Epithelial cell of proximal tubule (primary cell): ENCODE results near the gene RIMS4. TPM values are rescaled to one million over a fixed set of nuclear protein-coding genes. Genes with fewer than 3 reads are reported as not detected.
A peak's percentile ranks its signal among the peaks of the same experiment; 100 is the strongest.

Experiments used
- DNase-seq: peaks from one replicate; pipeline ENCODE4 v3.0.0-alpha.2; 2011; ENCODE audit warnings: low read depth
- H3K4me3 ChIP-seq: 2 replicates; pipeline ENCODE4 v1.5.1; 2011; ENCODE audit warnings: low read depth, mild to moderate bottlenecking, low read length
- total RNA-seq: library from RNA; depleted of rRNA; stranded (reverse); fragments of >200 nt; gene quantifications from 2 replicates; pipeline ENCODE4 v1.2.3, GENCODE V29; 2015
- TF ChIP-seq, protein P1 (sequence below): conservative IDR thresholded peaks from 2 replicates; pipeline ENCODE4 v1.5.1; 2012; ENCODE audit warnings: low read depth, mild to moderate bottlenecking, low read length

The RIMS4 gene
- total RNA-seq, 1 donor from 2014 or later: not detected

DNA sequence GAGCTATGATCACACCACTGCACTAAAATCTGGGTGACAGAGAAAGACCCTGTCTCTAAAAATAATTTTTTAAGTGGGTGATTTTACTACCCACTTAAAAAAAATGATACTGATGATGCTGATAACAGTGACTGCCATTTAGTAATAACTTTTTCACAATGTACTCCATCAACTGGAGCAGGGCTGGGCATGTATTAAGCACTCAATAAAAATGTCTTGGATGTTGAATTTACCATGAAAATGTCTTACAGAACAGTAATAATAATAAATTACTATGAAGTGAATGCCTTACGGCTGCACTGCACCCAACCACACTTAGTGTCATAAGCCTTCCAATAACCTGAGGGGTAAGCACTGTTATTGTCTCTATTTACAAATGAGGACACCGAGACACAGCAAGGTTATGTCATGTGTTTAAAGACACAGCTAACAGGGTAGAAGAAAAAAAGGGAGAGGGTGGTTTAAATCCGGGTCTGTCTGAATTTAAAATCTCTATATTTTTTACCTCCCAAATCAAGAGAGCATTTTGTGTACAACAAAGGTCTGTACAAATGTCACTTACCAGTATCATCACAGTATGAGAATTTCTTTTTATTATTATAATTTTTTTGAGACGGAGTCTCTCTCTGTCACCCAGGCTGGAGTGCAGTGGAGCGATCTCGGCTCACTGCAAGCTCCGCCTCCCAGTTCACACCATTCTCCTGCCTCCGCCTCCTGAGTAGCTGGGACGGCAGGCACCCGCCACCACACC lies 21.5 kb downstream of the RIMS4 start:
- TF ChIP-seq, protein P1, sequence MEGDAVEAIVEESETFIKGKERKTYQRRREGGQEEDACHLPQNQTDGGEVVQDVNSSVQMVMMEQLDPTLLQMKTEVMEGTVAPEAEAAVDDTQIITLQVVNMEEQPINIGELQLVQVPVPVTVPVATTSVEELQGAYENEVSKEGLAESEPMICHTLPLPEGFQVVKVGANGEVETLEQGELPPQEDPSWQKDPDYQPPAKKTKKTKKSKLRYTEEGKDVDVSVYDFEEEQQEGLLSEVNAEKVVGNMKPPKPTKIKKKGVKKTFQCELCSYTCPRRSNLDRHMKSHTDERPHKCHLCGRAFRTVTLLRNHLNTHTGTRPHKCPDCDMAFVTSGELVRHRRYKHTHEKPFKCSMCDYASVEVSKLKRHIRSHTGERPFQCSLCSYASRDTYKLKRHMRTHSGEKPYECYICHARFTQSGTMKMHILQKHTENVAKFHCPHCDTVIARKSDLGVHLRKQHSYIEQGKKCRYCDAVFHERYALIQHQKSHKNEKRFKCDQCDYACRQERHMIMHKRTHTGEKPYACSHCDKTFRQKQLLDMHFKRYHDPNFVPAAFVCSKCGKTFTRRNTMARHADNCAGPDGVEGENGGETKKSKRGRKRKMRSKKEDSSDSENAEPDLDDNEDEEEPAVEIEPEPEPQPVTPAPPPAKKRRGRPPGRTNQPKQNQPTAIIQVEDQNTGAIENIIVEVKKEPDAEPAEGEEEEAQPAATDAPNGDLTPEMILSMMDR: no peak
- no peak for DNase-seq
- H3K4me3 ChIP-seq: no peak overlapping the region

GRCh38 chr20:44787299-44787698 lies 23.0 kb downstream of the RIMS4 start:
- DNase-seq: no peak
- TF ChIP-seq, protein P1: no peak
- no peak overlapping the region for H3K4me3 ChIP-seq

DNA sequence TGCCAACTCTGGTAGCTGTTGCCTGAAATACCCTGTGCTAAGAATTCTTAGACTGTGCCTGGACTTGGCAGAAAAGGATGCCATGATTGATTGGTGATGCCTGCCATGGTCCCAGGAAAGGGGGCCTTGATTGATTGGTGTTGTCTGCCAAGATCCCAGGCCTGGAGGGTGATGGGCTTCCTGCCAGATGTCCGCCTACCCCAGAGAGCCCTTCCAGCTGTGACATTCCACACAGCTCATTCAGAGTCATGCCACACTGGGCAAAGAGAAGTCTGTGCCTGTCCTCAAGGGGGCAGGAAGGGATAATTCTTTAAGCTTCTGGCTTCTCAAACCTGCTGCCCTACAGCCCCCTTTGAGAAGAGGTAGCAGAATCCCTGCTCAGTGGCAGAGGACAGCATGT lies 24.6 kb downstream of the RIMS4 start:
- no peak for DNase-seq
- TF ChIP-seq, protein P1: peak; percentile 28
- no peak overlapping the region for H3K4me3 ChIP-seq

- TF ChIP-seq, protein P1: no peak
- DNase-seq: no peak
- no peak overlapping the region for H3K4me3 ChIP-seq
Observed at GRCh38 chr20:44784688-44785087, 25.7 kb downstream of the RIMS4 start.

DNA sequence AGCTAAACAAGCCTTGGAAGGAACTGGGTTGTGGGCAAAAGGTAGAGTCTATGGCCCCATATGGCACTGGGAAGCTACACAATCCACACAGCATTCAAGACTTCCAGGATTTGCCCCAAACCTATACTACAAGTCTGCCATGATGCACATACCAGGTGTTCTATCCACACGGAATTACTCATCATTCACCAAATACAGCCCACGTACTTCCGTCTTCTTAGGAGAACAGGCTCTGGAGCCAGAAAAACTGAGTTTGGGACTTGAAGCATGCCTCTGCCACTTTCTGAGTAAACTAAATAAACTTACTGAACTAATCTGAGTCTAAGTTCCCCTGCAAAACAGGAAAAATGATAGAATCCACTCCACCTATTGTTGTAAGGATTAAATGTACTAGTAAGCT lies 28.6 kb downstream of the RIMS4 start:
- DNase-seq: no peak
- no peak overlapping the region for H3K4me3 ChIP-seq
- TF ChIP-seq, protein P1: no peak

DNA sequence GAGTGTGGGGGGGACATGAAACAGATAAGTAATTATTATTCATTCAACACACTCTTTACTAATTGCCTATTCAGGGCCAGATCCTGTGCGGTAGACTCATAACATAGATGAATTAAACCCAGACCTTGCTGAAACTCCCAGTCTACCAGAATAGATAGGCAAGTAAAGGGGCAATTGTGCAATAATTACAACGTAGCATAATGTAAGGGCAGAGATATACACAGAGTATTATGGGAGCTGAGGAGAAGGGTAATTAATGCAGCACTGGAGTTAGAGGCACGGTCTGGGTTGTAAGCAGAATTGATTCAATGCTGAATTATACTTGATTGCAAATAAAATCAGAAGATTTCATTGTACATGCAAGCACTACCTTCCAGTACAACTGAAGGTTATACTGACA lies 29.2 kb downstream of the RIMS4 start:
- DNase-seq: no peak
- H3K4me3 ChIP-seq: no peak overlapping the region
- TF ChIP-seq, protein P1: no peak

- no peak overlapping the region for H3K4me3 ChIP-seq
- DNase-seq: no peak
- TF ChIP-seq, protein P1: no peak
Observed at GRCh38 chr20:44780226-44780625, 30.1 kb downstream of the RIMS4 start.
